Measurements from ENCODE around the gene B4GALT4.
"Not testable (repeated sequence)": the region's sequence is repeated elsewhere in the genome, so short reads cannot be mapped to it uniquely, and the experiment has no call there.

Gene B4GALT4

DNA sequence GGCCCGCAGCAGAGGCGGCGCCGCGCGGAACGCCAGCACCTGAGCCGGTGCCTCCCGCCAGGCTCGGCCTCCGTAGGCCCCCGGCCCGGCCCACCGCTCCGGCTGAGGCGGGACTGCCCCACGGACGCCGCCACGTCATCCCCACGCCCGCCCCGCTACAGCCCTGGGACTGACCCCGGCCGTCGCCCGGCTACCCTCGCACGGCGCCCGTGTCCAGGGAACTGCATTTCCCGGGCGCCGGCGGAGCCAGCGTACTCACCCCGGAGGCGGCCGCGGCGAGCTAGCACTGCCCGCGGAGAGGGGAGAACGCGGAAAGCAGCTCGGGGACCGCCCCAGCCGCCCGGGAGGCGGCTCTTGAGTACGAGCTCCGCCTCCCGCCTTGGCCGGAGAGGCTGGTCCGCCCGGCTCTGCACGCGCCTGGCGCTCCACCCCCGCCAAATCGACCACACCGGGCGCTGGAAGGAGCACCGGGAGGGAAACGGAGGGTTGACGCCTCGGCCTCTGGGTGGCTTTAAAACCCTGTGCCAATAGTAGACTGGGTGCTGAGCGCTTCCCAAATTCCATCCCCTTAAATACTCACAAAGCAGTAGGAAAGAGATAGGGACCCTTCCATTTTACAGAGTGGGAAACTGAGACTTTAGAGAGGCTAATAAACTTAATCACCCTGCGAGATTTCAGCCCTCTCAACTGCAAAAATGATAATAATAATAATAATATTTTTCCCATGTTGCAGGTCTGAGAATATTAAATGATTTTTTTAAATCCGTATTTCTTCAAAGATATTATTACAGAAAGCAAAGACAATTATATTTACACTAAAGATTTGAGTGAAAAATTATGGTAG, at the start of gene B4GALT4:
Gene B4GALT4, minus strand, starts transcription at position 288 of the 844 bp plus-strand sequence. CDS start 10,779 bp downstream, outside the sequence.
- DNase-seq (ENCODE audit: low read depth), result peak; percentile 91

DNA sequence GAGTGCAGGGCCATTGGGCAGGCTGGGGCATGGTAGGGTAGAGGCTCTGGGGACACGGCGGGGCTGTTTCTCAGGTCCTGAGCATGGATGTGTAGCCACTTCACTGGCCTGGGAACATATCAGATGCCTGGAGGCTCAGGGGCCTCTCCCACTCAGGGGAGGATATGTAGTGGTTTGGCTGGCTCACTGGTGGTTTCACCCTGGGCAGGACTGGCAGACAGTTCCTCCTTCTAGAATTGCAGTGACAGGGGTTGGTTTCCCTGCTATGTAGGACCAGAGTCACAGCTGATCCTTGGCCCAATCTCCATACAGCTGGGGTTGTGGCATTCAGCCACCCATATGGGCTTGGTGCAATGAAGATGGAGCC, 48.7 kb upstream of the B4GALT4 start:
- no peak for DNase-seq (ENCODE audit: low read depth)

GRCh38 chr3:119288669-119289403, 48.2 kb upstream of the B4GALT4 start:
- no peak for DNase-seq (ENCODE audit: low read depth)

DNA sequence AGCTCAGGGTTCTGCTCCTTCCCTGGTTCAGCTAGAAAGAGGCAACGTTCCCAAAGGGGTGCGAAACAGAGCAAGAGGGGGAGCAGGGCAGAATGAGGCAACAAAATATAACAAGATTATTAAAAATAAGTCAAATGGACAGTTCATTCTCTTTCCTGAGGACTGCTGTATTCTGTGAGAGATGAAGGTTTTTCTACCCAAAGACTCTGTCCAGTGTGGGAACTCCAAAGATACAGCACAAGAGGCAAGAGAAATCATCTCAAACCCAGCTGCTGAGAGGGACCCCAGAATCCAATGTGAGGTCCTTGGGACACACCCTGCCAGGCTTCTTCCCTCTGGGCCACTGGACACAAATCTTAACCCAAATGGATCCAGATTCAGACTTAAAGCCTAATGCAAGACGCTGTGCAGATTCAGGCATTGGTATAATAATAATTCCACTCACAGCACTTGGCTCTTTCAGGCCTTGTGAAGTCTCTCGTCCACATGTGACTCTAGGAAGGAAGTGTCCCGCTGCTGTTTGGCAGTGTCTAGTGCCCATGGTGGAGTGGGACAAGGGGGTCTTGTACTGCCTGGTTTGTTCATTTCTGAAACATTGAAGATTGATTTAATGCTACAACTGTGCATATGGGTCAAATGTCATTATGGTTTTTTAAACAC, 39.0 kb upstream of the B4GALT4 start:
- no peak for DNase-seq (ENCODE audit: low read depth)

DNA sequence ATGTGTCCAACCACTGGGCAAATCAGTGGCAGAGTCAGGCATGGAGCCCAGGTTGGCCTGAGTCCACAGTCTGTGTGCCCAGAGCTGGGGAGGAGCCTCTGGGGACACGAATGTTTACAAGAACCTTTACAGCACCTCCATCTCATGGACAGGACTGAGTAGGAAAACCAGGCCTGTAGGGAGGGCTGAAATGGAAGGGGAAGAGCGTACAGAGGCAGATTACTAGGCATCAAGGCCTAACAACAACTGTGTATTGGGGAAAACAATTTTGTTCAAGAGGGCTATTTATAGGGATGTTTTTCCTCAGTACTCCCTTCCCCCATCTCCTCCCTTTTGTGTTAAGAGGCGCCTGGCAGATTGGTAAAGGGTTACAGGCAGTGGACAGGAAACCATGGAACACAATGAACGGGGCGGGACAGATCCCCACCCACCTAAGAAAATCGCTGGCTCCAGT, 38.5 kb upstream of the B4GALT4 start:
- DNase-seq (ENCODE audit: low read depth), result no peak

DNA sequence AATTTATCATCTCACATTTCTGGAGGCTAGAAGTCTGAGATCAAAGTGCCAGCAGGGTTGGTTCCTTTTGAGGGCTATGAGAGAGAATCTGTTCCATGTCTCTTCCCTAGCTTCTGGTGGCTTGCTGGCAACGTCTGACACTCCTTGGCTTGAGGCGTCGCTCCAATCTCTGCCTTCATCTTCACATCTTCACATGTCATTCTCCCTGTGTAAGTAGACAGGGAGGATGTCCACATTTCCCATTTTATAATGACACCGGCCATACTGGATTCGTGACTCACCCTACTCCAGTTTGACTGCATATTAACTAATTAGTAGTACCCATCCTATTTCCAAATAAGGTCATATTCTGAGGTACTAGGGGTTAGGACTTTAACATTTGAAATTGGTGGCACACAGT, 36.0 kb upstream of the B4GALT4 start:
- peak; percentile 29 for DNase-seq (ENCODE audit: low read depth)

GRCh38 chr3:119270212-119270611, 29.5 kb upstream of the B4GALT4 start:
- DNase-seq (ENCODE audit: low read depth), result not testable (repeated sequence)

GRCh38 chr3:119261055-119261454, 20.4 kb upstream of the B4GALT4 start:
- DNase-seq (ENCODE audit: low read depth), result no peak

- DNase-seq (ENCODE audit: low read depth), result no peak
These were observed 19.1 kb upstream of the B4GALT4 start for GRCh38 chr3:119259821-119260220.

- peak; percentile 4 for DNase-seq (ENCODE audit: low read depth)
These were observed 18.2 kb upstream of the B4GALT4 start for GRCh38 chr3:119258915-119259314.

DNA sequence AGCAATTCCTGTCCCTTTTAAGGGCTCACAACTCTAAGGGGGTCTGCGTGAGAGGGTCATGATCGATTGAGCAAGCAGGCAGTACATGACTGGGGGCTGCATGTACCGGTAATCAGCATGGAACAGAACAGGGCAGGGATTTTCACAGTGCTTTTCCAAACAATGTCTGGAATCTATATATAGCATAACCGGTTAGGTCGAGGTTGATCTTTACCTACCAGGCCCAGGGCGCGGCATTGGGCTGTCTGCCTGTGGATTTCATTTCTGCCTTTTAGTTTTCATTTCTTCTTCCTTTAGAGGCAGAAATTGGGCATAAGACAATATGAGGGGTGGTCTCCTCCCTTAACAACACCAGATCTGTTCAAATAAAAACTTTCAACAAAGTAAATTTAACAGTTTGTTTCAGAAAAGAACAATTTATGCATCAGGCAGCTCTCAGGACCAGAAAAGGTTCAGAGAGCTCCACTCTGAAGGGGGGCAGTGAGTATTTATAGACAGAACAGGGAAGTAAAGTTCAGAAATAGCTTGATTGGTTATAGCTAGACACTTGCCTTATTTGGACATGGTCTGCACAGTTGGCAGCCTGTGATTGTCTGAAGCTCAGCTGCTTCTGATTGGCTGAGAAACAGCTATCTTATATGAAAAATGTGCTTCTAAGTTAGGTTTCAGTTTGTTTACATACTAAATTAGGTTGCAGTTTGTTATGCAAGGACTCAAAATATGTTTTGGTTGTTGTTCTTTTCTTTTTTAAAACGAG, 17.2 kb upstream of the B4GALT4 start:
- peak; percentile 62 for DNase-seq (ENCODE audit: low read depth)

DNA sequence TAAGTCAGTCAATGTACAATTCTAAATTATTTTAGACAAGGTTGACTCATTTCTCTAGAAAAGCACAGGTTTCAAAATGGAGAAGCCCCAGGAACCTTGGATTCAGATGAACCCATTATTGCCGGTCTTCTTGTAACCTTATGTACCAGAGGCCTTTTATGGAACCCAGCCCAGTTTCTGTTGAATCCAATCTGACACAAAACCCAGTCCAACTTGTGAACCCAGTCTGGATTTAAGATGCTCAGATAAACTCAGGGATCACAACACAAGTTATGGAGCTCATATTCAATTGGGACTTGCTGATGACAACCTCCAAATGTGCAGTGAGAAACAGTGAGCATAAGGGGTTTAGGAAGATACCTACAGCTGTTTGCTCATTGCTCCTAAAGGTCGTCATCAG, 16.4 kb upstream of the B4GALT4 start:
- no peak for DNase-seq (ENCODE audit: low read depth)

DNA sequence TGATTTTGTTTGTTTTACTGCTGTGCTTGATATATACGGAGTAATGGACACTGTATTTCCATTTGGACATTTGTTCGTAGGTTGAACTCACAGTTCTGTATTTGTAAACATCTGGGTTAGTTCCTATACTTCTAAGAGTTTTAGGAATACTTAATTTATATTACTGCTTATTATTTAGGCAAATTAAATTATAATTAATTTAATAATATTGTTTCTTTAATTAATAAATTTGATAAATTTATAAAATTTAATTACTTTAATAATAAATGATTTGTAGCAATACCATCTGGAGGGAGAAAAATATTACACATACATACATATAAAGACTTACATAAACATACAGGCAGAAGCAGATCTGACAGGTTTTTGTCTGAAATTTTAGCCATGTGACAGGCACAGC, 14.5 kb upstream of the B4GALT4 start:
- no peak for DNase-seq (ENCODE audit: low read depth)

GRCh38 chr3:119245778-119246177, 5.1 kb upstream of the B4GALT4 start:
- no peak for DNase-seq (ENCODE audit: low read depth)

DNA sequence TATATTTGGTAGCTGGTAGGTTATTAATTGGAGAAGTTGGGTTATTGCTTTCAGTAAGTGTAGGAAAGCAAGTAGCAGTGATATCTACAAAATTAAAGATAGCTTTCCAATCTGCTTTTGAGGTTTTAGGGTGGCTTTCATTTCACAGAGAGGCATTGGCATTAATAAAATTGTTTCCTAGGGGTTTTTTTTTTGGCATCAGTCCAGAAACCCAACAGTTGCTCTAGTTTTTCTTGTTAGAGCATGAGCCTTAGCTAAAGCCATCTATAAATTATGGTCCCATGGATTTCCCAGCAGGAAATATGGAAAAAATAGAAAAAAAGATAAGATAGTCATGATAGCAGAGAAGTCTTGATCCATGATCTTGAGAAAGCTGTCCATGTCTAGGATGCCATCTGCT, 3.0 kb upstream of the B4GALT4 start:
- no peak for DNase-seq (ENCODE audit: low read depth)

- not testable (repeated sequence) for DNase-seq (ENCODE audit: low read depth)
These were observed 2.4 kb upstream of the B4GALT4 start for GRCh38 chr3:119243058-119243529.

- not testable (repeated sequence) for DNase-seq (ENCODE audit: low read depth)
These were observed 1.8 kb upstream of the B4GALT4 start for GRCh38 chr3:119242387-119243057.

GRCh38 chr3:119240101-119240590, 532 bp downstream of the B4GALT4 start:
- peak; percentile 29 for DNase-seq (ENCODE audit: low read depth)

DNA sequence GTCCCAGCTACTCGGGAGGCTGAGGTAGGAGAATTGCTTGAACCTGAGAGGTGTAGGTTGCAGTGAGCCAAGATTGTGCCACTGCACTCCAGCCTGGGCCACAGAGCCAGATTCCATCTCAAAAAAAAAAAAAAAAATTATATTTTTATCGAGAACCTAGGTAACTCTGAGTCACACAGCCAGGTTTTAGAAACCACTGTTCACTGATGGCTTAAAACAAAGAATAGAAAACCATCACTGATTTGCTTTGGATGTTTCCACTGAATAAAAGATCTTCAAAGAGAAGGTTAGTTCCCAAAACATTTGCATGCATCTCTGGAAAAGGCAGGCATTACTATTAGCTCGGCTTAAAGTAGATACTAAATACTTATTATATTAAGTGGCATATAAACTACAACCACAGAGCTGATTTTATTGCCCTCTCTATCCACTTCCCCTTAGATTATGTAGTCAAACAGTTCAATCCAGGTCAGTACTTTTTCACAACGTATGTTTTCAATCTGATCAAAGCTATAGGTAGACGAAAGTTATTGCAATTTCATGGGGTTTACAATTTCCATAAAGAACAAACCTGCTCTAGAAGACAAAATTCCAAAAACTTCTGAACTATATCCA, 1.4 kb downstream of the B4GALT4 start:
- peak; percentile 38 for DNase-seq (ENCODE audit: low read depth)

GRCh38 chr3:119238363-119238762, 2.3 kb downstream of the B4GALT4 start:
- DNase-seq (ENCODE audit: low read depth), result no peak

DNA sequence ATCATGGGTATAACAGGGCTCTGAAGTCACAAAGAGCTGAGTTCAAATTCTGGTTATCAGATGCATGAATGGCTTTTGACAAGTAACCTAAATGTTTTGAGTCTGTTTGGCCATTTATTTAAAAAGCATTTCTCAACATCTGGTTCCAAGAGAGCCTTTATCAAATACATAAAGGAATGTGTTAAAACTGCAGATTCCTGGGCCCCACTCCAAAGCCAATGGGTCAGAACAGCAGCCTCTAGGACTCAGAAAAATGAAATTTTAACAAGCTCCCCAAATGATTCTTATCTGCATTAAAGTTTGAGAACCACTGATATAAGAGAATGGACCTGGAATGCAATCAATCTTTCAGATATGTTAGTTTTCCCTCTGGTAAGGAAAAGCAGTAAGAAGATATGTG, 3.4 kb downstream of the B4GALT4 start:
- peak; percentile 71 for DNase-seq (ENCODE audit: low read depth)
